ENCODE results near the gene CALU.

CALU gene

GRCh38 chr7:128807191-128807590 lies 68.0 kb downstream of the CALU start:
- no peak for DNase-seq

GRCh38 chr7:128809363-128809762 lies 70.2 kb downstream of the CALU start:
- H3K36me3 ChIP-seq (ENCODE audit: control insufficient read depth, insufficient read depth, low read length), result no peaks in the 10 kb centered on the region
- no peaks in the 10 kb centered on the region for H3K4me1 ChIP-seq (ENCODE audit: control insufficient read depth, insufficient read depth, low read length, poor library complexity, severe bottlenecking)
- no peak overlapping the region for H3K27ac ChIP-seq (ENCODE audit: insufficient read depth, low read length, poor library complexity, severe bottlenecking)
- H3K4me3 ChIP-seq (ENCODE audit: insufficient read depth, low read depth, low read length, poor library complexity, severe bottlenecking), result no peak overlapping the region
- no peaks in the 10 kb centered on the region for H3K9me3 ChIP-seq (ENCODE audit: control insufficient read depth, low read length)
- no peaks in the 10 kb centered on the region for H3K27me3 ChIP-seq (replicated peaks; ENCODE audit: control insufficient read depth, insufficient read depth, low read length, poor library complexity, severe bottlenecking)
- DNase-seq, result no peak

More at GRCh38 chr7:128807191-128807590, 68.0 kb downstream of the CALU start:
- no peaks in the 10 kb centered on the region for H3K9me3 ChIP-seq (ENCODE audit: control insufficient read depth, low read length)
- no peaks in the 10 kb centered on the region for H3K27me3 ChIP-seq (replicated peaks; ENCODE audit: control insufficient read depth, insufficient read depth, low read length, poor library complexity, severe bottlenecking)
- H3K36me3 ChIP-seq (ENCODE audit: control insufficient read depth, insufficient read depth, low read length), result no peaks in the 10 kb centered on the region
- no peak overlapping the region for H3K27ac ChIP-seq (ENCODE audit: insufficient read depth, low read length, poor library complexity, severe bottlenecking)
- H3K4me3 ChIP-seq (ENCODE audit: insufficient read depth, low read depth, low read length, poor library complexity, severe bottlenecking), result no peak overlapping the region
- no peaks in the 10 kb centered on the region for H3K4me1 ChIP-seq (ENCODE audit: control insufficient read depth, insufficient read depth, low read length, poor library complexity, severe bottlenecking)

DNA sequence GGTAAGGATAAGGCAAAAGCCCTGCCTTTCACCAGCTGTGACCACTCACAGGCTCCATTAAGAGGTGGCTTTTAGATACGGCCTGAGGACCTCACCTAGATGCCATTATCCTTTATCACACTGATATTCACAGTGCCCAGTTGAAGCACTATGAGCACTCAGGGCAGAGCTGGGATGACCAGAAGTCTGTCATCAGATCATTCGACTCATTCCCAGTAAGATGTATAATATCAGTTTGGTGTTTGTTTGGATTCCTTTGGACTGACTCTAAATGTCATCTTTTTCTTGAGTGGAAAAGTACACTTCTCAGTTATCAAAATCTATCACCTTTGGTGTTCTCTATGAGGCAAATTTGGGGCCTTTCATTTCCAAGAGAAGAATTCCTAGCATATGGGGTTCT lies 71.3 kb downstream of the CALU start:
- Histone ChIP-seq H3K36me3 (ENCODE audit: control insufficient read depth, insufficient read depth, low read length) (no peaks in the 10 kb centered on the region), H3K9me3 (ENCODE audit: control insufficient read depth, low read length) (no peaks in the 10 kb centered on the region), H3K27ac (ENCODE audit: insufficient read depth, low read length, poor library complexity, severe bottlenecking) (no peak overlapping the region), H3K27me3 (replicated peaks; ENCODE audit: control insufficient read depth, insufficient read depth, low read length, poor library complexity, severe bottlenecking) (no peaks in the 10 kb centered on the region), H3K4me3 (ENCODE audit: insufficient read depth, low read depth, low read length, poor library complexity, severe bottlenecking) (no peak overlapping the region), H3K4me1 (ENCODE audit: control insufficient read depth, insufficient read depth, low read length, poor library complexity, severe bottlenecking) (no peaks in the 10 kb centered on the region)
- no peak for DNase-seq

GRCh38 chr7:128810997-128811396 lies 71.8 kb downstream of the CALU start:
- Histone ChIP-seq H3K4me3 (ENCODE audit: insufficient read depth, low read depth, low read length, poor library complexity, severe bottlenecking) (no peak overlapping the region), H3K4me1 (ENCODE audit: control insufficient read depth, insufficient read depth, low read length, poor library complexity, severe bottlenecking) (no peaks in the 10 kb centered on the region)

DNA sequence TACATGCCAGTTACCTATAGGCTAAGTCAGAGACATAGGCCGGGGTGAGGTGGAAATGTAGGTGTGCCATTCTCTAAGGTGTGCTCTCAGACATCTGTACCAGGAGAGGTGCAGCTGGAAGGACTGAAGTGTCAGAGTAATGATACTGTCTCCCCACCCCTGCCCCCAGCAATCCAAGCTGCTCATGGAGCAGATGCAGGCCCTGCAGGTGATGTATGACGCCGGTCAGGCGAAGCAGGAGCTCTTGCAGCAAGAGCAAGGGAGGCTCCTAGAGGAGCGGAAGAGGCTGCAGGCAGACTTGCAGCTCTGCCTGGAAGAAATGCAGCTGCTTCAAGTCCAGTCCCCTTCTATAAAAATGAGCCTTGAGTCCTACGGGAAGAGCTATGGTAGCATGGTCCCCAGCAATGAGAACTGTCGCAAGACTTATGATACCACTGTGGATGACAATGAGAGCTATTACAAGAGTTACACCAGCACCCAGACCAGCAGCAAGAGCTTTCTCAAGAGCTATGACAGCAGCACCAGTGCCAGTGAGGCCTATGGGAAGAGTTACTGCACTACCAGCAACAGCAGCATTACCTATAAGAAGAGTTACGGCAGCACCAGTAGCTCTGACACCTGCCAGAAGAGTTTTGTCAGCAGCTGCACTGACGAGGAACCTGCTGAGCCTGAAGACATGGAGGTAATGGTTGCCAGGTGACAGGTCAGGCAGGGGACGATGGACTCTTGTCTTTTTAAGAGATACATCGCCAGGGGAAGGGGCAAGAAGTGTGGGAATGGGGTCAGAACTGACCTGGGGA lies 72.7 kb downstream of the CALU start:
- no peaks in the 10 kb centered on the region for H3K27me3 ChIP-seq (replicated peaks; ENCODE audit: control insufficient read depth, insufficient read depth, low read length, poor library complexity, severe bottlenecking)
- no peak overlapping the region for H3K4me3 ChIP-seq (ENCODE audit: insufficient read depth, low read depth, low read length, poor library complexity, severe bottlenecking)

More at GRCh38 chr7:128810997-128811396, 71.8 kb downstream of the CALU start:
- H3K9me3 ChIP-seq (ENCODE audit: control insufficient read depth, low read length), result no peaks in the 10 kb centered on the region
- DNase-seq, result no peak
- no peaks in the 10 kb centered on the region for H3K36me3 ChIP-seq (ENCODE audit: control insufficient read depth, insufficient read depth, low read length)
- no peaks in the 10 kb centered on the region for H3K27me3 ChIP-seq (replicated peaks; ENCODE audit: control insufficient read depth, insufficient read depth, low read length, poor library complexity, severe bottlenecking)
- H3K27ac ChIP-seq (ENCODE audit: insufficient read depth, low read length, poor library complexity, severe bottlenecking), result no peak overlapping the region

DNA sequence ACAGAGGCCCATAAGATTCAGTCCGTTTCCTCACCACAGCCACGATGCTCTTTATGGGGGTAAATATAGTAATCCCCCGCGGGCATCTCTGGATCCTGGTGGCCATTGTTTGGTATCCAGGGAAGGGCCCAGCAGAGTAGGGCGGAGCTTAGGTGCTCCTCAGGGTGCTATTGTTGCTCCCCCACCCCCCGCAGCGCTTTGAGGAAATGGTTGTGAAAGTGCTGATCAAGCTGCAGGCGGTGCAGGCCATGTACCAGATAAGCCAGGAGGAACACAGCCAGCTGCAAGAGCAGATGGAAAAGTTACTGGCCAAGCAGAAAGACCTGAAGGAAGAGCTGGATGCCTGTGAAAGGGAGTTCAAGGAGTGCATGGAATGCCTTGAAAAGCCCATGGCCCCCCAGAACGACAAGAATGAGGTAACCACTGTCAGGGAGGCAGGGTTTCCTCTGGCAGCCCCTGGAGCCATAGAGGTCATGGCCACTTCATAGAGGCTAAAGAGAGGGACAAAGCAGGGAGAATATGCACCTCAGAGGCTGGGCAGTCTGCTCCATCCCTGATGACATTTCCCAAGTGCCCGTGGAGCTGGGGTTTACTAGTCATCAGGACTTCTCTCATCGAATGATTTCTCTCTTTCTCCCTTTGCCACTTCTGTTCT lies 73.5 kb downstream of the CALU start:
- Histone ChIP-seq H3K27ac (ENCODE audit: insufficient read depth, low read length, poor library complexity, severe bottlenecking) (no peak overlapping the region), H3K4me1 (ENCODE audit: control insufficient read depth, insufficient read depth, low read length, poor library complexity, severe bottlenecking) (no peaks in the 10 kb centered on the region), H3K36me3 (ENCODE audit: control insufficient read depth, insufficient read depth, low read length) (no peaks in the 10 kb centered on the region), H3K4me3 (ENCODE audit: insufficient read depth, low read depth, low read length, poor library complexity, severe bottlenecking) (no peak overlapping the region), H3K9me3 (ENCODE audit: control insufficient read depth, low read length) (no peaks in the 10 kb centered on the region), H3K27me3 (replicated peaks; ENCODE audit: control insufficient read depth, insufficient read depth, low read length, poor library complexity, severe bottlenecking) (no peaks in the 10 kb centered on the region)
- DNase-seq, result no peak

More for the DNA sequence above, 72.7 kb downstream of the CALU start:
- H3K9me3 ChIP-seq (ENCODE audit: control insufficient read depth, low read length), result no peaks in the 10 kb centered on the region
- no peak for DNase-seq
- no peak overlapping the region for H3K27ac ChIP-seq (ENCODE audit: insufficient read depth, low read length, poor library complexity, severe bottlenecking)
- no peaks in the 10 kb centered on the region for H3K4me1 ChIP-seq (ENCODE audit: control insufficient read depth, insufficient read depth, low read length, poor library complexity, severe bottlenecking)
- H3K36me3 ChIP-seq (ENCODE audit: control insufficient read depth, insufficient read depth, low read length), result no peaks in the 10 kb centered on the region

GRCh38 chr7:128814499-128814898 lies 75.3 kb downstream of the CALU start:
- Histone ChIP-seq H3K4me3 (ENCODE audit: insufficient read depth, low read depth, low read length, poor library complexity, severe bottlenecking) (no peak overlapping the region), H3K27ac (ENCODE audit: insufficient read depth, low read length, poor library complexity, severe bottlenecking) (no peak overlapping the region), H3K36me3 (ENCODE audit: control insufficient read depth, insufficient read depth, low read length) (no peaks in the 10 kb centered on the region), H3K9me3 (ENCODE audit: control insufficient read depth, low read length) (no peaks in the 10 kb centered on the region), H3K27me3 (replicated peaks; ENCODE audit: control insufficient read depth, insufficient read depth, low read length, poor library complexity, severe bottlenecking) (no peaks in the 10 kb centered on the region), H3K4me1 (ENCODE audit: control insufficient read depth, insufficient read depth, low read length, poor library complexity, severe bottlenecking) (no peaks in the 10 kb centered on the region)
- DNase-seq, result no peak

DNA sequence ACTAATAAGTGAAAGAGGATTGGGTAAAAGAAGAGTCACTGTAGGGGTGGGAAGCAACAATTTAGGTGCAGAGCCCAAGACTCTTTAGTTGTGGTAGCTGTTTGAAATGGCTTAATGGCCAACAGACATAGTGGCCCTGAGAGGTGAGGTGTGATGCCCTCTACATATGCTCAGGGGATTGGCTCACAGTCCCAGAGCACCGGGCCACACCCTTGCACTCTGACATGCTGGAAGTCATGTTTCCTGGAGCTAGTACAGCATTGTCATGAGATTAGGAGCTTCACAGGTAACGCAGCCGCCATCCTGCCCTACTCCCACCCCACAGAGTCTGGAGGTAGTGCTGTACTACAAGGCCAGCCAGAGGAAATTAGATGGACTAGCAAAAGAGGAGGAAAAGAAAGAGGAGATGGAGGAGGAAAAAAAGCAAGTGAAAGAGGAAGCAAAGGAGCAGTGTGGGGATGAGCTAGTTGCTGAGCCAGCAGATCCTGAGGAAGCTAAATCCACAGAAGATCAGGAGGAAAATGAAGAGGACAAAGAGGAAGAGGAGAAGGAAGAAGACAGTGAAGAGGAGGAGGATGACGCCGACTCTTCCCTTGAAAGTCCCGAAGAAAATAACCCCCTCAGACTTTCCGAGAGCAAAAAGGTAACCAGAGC lies 76.3 kb downstream of the CALU start:
- DNase-seq, result no peak
- Histone ChIP-seq H3K27ac (ENCODE audit: insufficient read depth, low read length, poor library complexity, severe bottlenecking) (no peak overlapping the region), H3K36me3 (ENCODE audit: control insufficient read depth, insufficient read depth, low read length) (no peaks in the 10 kb centered on the region), H3K9me3 (ENCODE audit: control insufficient read depth, low read length) (no peaks in the 10 kb centered on the region), H3K27me3 (replicated peaks; ENCODE audit: control insufficient read depth, insufficient read depth, low read length, poor library complexity, severe bottlenecking) (no peaks in the 10 kb centered on the region), H3K4me3 (ENCODE audit: insufficient read depth, low read depth, low read length, poor library complexity, severe bottlenecking) (no peak overlapping the region), H3K4me1 (ENCODE audit: control insufficient read depth, insufficient read depth, low read length, poor library complexity, severe bottlenecking) (no peaks in the 10 kb centered on the region)

GRCh38 chr7:128818694-128819093 lies 79.5 kb downstream of the CALU start:
- Histone ChIP-seq H3K36me3 (ENCODE audit: control insufficient read depth, insufficient read depth, low read length) (no peaks in the 10 kb centered on the region), H3K9me3 (ENCODE audit: control insufficient read depth, low read length) (no peaks in the 10 kb centered on the region), H3K4me1 (ENCODE audit: control insufficient read depth, insufficient read depth, low read length, poor library complexity, severe bottlenecking) (no peaks in the 10 kb centered on the region), H3K4me3 (ENCODE audit: insufficient read depth, low read depth, low read length, poor library complexity, severe bottlenecking) (no peak overlapping the region), H3K27ac (ENCODE audit: insufficient read depth, low read length, poor library complexity, severe bottlenecking) (no peak overlapping the region), H3K27me3 (replicated peaks; ENCODE audit: control insufficient read depth, insufficient read depth, low read length, poor library complexity, severe bottlenecking) (no peaks in the 10 kb centered on the region)
- no peak for DNase-seq

Measured in effector memory CD4-positive, alpha-beta T cell (primary cell).